A673 (cell line): ENCODE results near the gene CIAO2A. TPM values are rescaled to one million over a fixed set of nuclear protein-coding genes. Genes with fewer than 3 reads are reported as not detected.
A peak's percentile ranks its signal among the peaks of the same experiment; 100 is the strongest.

Experiments used
- BruUV-seq: library from RNA; stranded (reverse); fragments of 400-500 nt; replicated peaks from 2 replicates; lab custom pipeline; 2021; lab: Mats Ljungman, UMichigan
- CTCF ChIA-PET: fragments of 300-600 bp; sonication (Branson Sonifier 250); formaldehyde crosslinking; loops from one replicate; lab custom pipeline; 2022; ENCODE audit warnings: antibody characterized with exemption; lab: Charles Lee
- POLR2A ChIA-PET: fragments of 300-600 bp; sonication (Branson Sonifier 250); formaldehyde crosslinking; loops from one replicate; lab custom pipeline; 2022; ENCODE audit warnings: antibody characterized with exemption; ENCODE audit not compliant: low non-redundant PET; lab: Charles Lee
- DNase-seq: peaks from one replicate; pipeline ENCODE4 v3.0.0-alpha.2; 2015; ENCODE audit warnings: low spot score
- H3K27ac ChIP-seq: fragments of 200-600 bp; sonication (generic); 2 replicates; pipeline ENCODE4 v1.5.1; 2016; ENCODE audit warnings: mixed run types, low read depth, mild to moderate bottlenecking, mixed read lengths, antibody characterized with exemption, low read length; ENCODE audit not compliant: poor library complexity, severe bottlenecking
- H3K27me3 ChIP-seq: fragments of 200-600 bp; sonication (generic); replicated peaks from 2 replicates; pipeline ENCODE4 v1.6.1; 2017; ENCODE audit warnings: mixed run types, low read depth, mild to moderate bottlenecking, mixed read lengths, antibody characterized with exemption, low read length; ENCODE audit not compliant: insufficient read depth, poor library complexity
- H3K36me3 ChIP-seq: fragments of 200-600 bp; sonication (generic); 2 replicates; pipeline ENCODE4 v1.6.1; 2016; ENCODE audit warnings: mixed run types, mild to moderate bottlenecking, mixed read lengths, antibody characterized with exemption, low read length; ENCODE audit not compliant: insufficient read depth, poor library complexity, severe bottlenecking
- H3K4me1 ChIP-seq: fragments of 200-600 bp; sonication (generic); 2 replicates; pipeline ENCODE4 v1.6.1; 2017; ENCODE audit warnings: mixed run types, mild to moderate bottlenecking, mixed read lengths, antibody characterized with exemption, low read length; ENCODE audit not compliant: insufficient read depth, poor library complexity, severe bottlenecking
- H3K4me3 ChIP-seq: fragments of 200-600 bp; sonication (generic); 2 replicates; pipeline ENCODE4 v1.5.1; 2016; ENCODE audit warnings: low read depth, mixed run types, mild to moderate bottlenecking, mixed read lengths, low read length; ENCODE audit not compliant: poor library complexity, severe bottlenecking
- H3K9me3 ChIP-seq: fragments of 200-600 bp; sonication (generic); 2 replicates; pipeline ENCODE4 v1.6.1; 2016; ENCODE audit warnings: mixed run types, low read depth, mild to moderate bottlenecking, mixed read lengths, antibody characterized with exemption, low read length; ENCODE audit not compliant: poor library complexity, severe bottlenecking
- EZH2 ChIP-seq: fragments of 200-600 bp; sonication (generic); IDR thresholded peaks from 2 replicates; pipeline ENCODE4 v1.6.1; 2017; ENCODE audit warnings: borderline replicate concordance, low read depth, mild to moderate bottlenecking, mixed read lengths, antibody characterized with exemption, low read length; ENCODE audit not compliant: poor library complexity, severe bottlenecking
- intact Hi-C: fragments of 100-400 bp; cut with micrococcal nuclease; formaldehyde crosslinking; loops from one replicate; pipeline ENCODE4 v1.10.0; 2022; ENCODE audit not compliant: unreplicated experiment
- total RNA-seq: library from RNA; stranded (reverse); gene quantifications from 2 replicates; pipeline ENCODE4 v1.2.3, GENCODE V29; 2021
- TF ChIP-seq, protein P1 (sequence below): fragments of 300-800, 200-600 bp; sonication (generic); conservative IDR thresholded peaks from 2 replicates; pipeline ENCODE4 v1.5.1; 2017; ENCODE audit warnings: low read depth, mild to moderate bottlenecking, antibody characterized with exemption, low read length, moderate library complexity, mixed read lengths

Gene CIAO2A
- total RNA-seq, 1 experiment from 2014 or later: 75.6 TPM

DNA sequence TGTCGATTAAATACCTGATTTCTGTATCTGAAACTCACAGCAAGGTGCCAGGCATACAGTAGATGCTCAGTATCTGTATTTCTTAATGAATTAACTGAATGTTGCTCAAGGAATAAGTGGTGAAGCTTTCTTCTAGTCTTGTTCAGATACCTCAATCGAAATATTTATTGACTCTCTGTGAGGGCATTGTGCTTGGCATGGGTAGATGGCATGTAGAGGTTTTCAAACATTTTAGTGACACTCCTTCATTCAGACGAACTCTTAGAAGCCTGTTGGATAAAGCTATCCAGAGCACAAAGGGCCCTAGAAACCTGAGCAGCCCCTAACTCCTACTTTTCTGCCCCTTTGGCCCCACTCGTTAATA, 1.8 kb upstream of the CIAO2A start:
- Histone ChIP-seq H3K36me3 (peaks cover 2% of the 10 kb centered on the region), H3K27ac (peak overlapping the region; percentile 89)
- intact Hi-C loops: loop anchor here (2.0 kb wide), 1 partner anchor 57 kb away; no protein-coding TSS in a partner anchor

DNA sequence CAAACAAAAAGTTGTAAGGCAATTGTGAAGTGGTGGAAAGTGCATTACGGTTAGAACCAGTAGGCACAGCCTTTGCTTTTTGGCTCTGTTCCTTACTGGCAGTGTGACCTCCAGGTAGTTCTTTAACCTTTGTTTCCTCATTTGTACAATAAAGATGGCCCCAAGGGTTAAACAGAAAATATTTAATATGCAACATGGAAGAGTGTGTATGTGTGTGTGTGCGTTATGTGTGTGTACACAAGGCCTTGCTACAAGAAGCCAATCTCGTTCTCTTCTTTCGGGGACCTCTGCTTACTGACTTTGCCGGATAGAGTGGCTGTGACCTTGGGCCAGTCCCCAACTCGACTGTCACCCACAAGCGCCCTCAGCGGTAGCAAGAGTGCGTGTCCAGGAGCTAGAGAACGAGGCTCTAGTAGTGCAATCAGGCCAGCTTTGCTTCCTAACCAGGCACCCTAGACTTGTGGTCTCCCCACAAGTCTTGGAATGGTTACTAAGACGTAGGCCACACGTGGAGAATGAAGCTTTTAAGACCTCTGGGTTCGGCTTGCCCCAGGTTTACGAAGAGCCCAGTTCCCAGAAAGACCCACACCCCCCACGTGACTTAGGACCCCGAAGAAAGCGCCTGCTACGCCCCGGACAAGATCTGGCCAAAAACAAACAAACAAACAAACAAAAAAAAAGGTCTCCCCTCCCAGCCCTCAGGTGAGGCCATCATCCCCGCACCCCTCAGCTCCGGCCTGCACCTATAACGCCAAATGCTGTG, 593 bp downstream of the CIAO2A start:
- no peaks in the 10 kb centered on the region for H3K9me3 ChIP-seq
- peaks cover 36% of the 10 kb centered on the region for H3K4me1 ChIP-seq
- peak; percentile 67 for DNase-seq
- peak overlapping the region; percentile 82 for H3K27ac ChIP-seq
- ChIA-PET CTCF (interaction anchor here (0.6 to 1.0 kb wide), 4 partner anchors 26 to 483 kb away, joined by 3 to 7 read pairs (median 6); partner anchors contain the start of gene DAPK2), POLR2A (no interaction called here)
- peaks cover 17% of the 10 kb centered on the region for H3K36me3 ChIP-seq
- TF ChIP-seq, protein P1, sequence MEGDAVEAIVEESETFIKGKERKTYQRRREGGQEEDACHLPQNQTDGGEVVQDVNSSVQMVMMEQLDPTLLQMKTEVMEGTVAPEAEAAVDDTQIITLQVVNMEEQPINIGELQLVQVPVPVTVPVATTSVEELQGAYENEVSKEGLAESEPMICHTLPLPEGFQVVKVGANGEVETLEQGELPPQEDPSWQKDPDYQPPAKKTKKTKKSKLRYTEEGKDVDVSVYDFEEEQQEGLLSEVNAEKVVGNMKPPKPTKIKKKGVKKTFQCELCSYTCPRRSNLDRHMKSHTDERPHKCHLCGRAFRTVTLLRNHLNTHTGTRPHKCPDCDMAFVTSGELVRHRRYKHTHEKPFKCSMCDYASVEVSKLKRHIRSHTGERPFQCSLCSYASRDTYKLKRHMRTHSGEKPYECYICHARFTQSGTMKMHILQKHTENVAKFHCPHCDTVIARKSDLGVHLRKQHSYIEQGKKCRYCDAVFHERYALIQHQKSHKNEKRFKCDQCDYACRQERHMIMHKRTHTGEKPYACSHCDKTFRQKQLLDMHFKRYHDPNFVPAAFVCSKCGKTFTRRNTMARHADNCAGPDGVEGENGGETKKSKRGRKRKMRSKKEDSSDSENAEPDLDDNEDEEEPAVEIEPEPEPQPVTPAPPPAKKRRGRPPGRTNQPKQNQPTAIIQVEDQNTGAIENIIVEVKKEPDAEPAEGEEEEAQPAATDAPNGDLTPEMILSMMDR: no peak
- TF ChIP-seq EZH2: no peak
- H3K27me3 ChIP-seq: no peaks in the 10 kb centered on the region
- intact Hi-C loops: no loop called here
- peak overlapping the region; percentile 71 for H3K4me3 ChIP-seq
- TSS peak; percentile 75 for BruUV-seq

More for the DNA sequence above, 1.8 kb upstream of the CIAO2A start:
- DNase-seq: no peak
- Histone ChIP-seq H3K27me3 (no peaks in the 10 kb centered on the region), H3K4me1 (peaks cover 50% of the 10 kb centered on the region), H3K9me3 (no peaks in the 10 kb centered on the region), H3K4me3 (peak overlapping the region; percentile 86)
- no TSS peak for BruUV-seq
- no peak for TF ChIP-seq EZH2
- TF ChIP-seq, protein P1: no peak
- ChIA-PET CTCF (no interaction called here), POLR2A (interaction anchor here (0.5 kb wide), 1 partner anchor 60 kb away, joined by 8 read pairs; no protein-coding TSS in a partner anchor)

DNA sequence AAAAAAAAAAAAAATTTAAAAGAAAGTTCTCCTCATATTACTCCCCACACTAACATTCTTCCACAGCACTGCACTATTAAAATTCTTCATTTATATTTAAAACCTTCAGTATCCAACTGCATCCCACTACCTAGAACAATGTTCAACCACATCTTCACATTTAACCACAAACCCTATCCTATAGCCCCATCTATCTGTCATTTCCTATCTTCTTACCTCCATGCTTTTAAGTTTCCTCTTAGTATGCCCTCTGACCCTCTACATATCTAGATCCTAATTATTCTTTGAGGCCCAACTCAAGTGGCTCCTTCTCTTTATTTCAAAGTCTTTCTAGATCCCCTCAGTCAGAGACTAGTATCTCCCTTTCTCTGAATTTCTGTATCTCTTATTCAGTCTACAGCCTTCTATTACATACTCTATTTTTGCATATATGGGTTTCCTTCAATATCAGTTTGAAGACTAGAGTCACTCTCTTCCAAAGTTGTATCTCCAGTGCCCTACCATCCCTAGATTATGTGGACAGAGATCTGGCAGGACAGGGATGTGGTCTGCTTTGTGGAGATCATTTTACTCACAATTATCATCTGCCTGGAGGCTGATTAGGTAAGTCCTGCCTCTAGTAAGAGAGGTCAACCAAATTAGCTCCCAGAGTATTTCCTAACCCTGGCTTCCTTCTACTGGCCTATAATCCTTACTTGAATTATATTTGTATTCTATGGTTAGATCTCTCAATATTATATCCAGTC, 1.4 kb downstream of the CIAO2A start:
- Histone ChIP-seq H3K27me3 (no peaks in the 10 kb centered on the region), H3K4me1 (peaks cover 29% of the 10 kb centered on the region), H3K4me3 (peak overlapping the region; percentile 71), H3K27ac (peak overlapping the region; percentile 82), H3K9me3 (no peaks in the 10 kb centered on the region), H3K36me3 (peaks cover 25% of the 10 kb centered on the region)
- POLR2A ChIA-PET: no interaction called here
- TF ChIP-seq EZH2: no peak
- TF ChIP-seq, protein P1: 0 out of 2 replicates have a peak, but pooled peaks have one; percentile 17
- BruUV-seq: no TSS peak
- CTCF ChIA-PET: no interaction called here
- intact Hi-C loops: no loop called here
- DNase-seq: no peak
